Osteoblast (primary cell): Measurements from ENCODE around the gene DDX28. TPM values are rescaled to one million over a fixed set of nuclear protein-coding genes. Genes with fewer than 3 reads are reported as not detected.
A peak's percentile ranks its signal among the peaks of the same experiment; 100 is the strongest.
"Not testable (repeated sequence)": the region's sequence is repeated elsewhere in the genome, so short reads cannot be mapped to it uniquely, and the experiment has no call there.

ENCODE experiments used
- DNase-seq: peaks from one replicate; pipeline ENCODE4 v3.0.0; 2011; ENCODE audit warnings: low spot score, mixed read lengths; ENCODE audit not compliant: insufficient read length; ENCODE audit errors: missing footprints
- H2AFZ ChIP-seq: 2 replicates; pipeline ENCODE4 v1.6.0; 2011; ENCODE audit warnings: mild to moderate bottlenecking, low read length
- H3K27ac ChIP-seq: 2 replicates; pipeline ENCODE4 v1.5.1; 2011; ENCODE audit warnings: mild to moderate bottlenecking, low read depth, low read length, moderate library complexity
- H3K27me3 ChIP-seq: 2 replicates; pipeline ENCODE4 v1.6.0; 2012; ENCODE audit warnings: mild to moderate bottlenecking, control low read depth, inconsistent platforms, low read length, moderate library complexity; ENCODE audit not compliant: insufficient read depth
- H3K36me3 ChIP-seq: 2 replicates; pipeline ENCODE4 v1.5.1; 2011; ENCODE audit warnings: mild to moderate bottlenecking, low read length, control low read depth, moderate library complexity; ENCODE audit not compliant: insufficient read depth
- H3K4me1 ChIP-seq: 2 replicates; pipeline ENCODE4 v1.5.1; 2011; ENCODE audit warnings: mild to moderate bottlenecking, low read length, control low read depth, moderate library complexity; ENCODE audit not compliant: insufficient read depth
- H3K4me2 ChIP-seq: 2 replicates; pipeline ENCODE4 v1.6.0; 2011; ENCODE audit warnings: mild to moderate bottlenecking, low read length; ENCODE audit not compliant: insufficient read depth
- H3K4me3 ChIP-seq: fragments of 200-600 bp; sonication (generic); 3 replicates; pipeline ENCODE4 v1.5.1; 2012; ENCODE audit warnings: mild to moderate bottlenecking, low read length, inconsistent platforms; ENCODE audit not compliant: insufficient read depth
- H3K79me2 ChIP-seq: 2 replicates; pipeline ENCODE4 v1.6.0; 2012; ENCODE audit warnings: mild to moderate bottlenecking, low read length, control low read depth, inconsistent platforms; ENCODE audit not compliant: insufficient read depth
- H3K9me3 ChIP-seq: 2 replicates; pipeline ENCODE4 v1.5.1; 2011; ENCODE audit warnings: low read depth, low read length, control low read depth
- H4K20me1 ChIP-seq: 2 replicates; pipeline ENCODE4 v1.6.0; 2012; ENCODE audit warnings: mild to moderate bottlenecking, low read length, control low read depth; ENCODE audit not compliant: insufficient read depth
- CTCF ChIP-seq: IDR thresholded peaks from 2 replicates; pipeline ENCODE4 v1.5.1; 2011; ENCODE audit warnings: mild to moderate bottlenecking, low read depth, low read length, moderate library complexity; ENCODE audit errors: extremely low read depth
- total RNA-seq: library from RNA; depleted of rRNA; stranded (reverse); fragments of >200 nt; gene quantifications from 2 replicates; pipeline ENCODE4 v1.2.3, GENCODE V29; 2012

Gene DDX28
- total RNA-seq, 1 donor: 10.5 TPM

DNA sequence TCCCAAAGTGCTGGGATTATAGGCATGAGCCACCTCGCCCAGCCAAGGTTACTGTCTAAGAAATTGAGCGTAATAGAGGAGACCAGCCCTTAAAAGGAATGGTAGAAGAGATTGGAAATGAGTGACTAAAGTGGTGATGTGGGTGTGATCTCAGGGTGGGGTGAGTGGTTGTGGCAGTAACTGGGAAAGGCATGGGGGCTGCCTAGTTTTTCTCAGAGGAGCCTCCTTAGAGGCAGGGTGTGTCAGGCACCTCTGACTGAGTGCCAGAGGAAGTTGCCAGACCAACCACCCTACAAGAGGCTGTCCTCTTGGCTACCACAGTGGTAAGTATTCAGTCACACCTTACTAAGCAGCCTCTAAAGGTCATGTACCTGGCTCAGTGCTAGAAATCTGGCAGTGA, 8.9 kb upstream of the DDX28 start:
- Histone ChIP-seq H3K36me3 (peaks cover 10% of the 10 kb centered on the region), H4K20me1 (peaks cover 6% of the 10 kb centered on the region), H3K9me3 (no peaks in the 10 kb centered on the region), H3K4me1 (peaks cover 22% of the 10 kb centered on the region), H3K4me2 (no peak overlapping the region), H3K4me3 (no peak overlapping the region), H3K79me2 (peaks cover 2% of the 10 kb centered on the region), H3K27me3 (no peaks in the 10 kb centered on the region), H3K27ac (peak overlapping the region; percentile 69), H2AFZ (no peak overlapping the region)
- no peak for TF ChIP-seq CTCF
- DNase-seq: no peak

- Histone ChIP-seq H3K4me2 (peak overlapping the region; percentile 2), H3K36me3 (peaks cover 13% of the 10 kb centered on the region), H3K4me1 (peaks cover 22% of the 10 kb centered on the region), H3K27ac (peak overlapping the region; percentile 69)
- not testable (repeated sequence) for DNase-seq, H3K27me3 ChIP-seq, H4K20me1 ChIP-seq, H3K9me3 ChIP-seq, H2AFZ ChIP-seq, H3K4me3 ChIP-seq, H3K79me2 ChIP-seq
These were observed 7.1 kb upstream of the DDX28 start for GRCh38 chr16:68030108-68030507.

DNA sequence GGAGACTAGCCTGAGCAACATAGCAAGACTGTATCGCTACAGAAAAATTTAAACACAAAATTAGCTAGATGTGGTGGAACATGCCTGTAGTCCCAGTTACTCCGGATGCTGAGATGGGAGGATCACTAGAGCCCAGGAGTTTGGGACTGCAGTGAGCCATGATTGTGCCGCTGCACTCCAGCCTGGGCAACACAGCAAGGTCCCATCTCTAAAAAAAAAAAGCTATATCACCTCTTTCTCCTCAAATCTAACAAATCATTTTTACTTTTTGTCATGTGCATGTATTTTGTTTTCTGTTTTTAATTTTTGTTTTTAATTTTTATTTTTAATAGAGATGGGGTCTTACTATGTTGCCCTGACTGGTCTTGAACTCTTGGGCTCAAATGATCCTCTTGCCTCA, 6.0 kb upstream of the DDX28 start:
- Histone ChIP-seq H3K79me2 (peaks cover 9% of the 10 kb centered on the region), H3K4me3 (no peak overlapping the region), H4K20me1 (peaks cover 6% of the 10 kb centered on the region), H3K9me3 (no peaks in the 10 kb centered on the region), H3K4me2 (no peak overlapping the region), H3K27me3 (no peaks in the 10 kb centered on the region), H3K36me3 (peaks cover 13% of the 10 kb centered on the region), H2AFZ (no peak overlapping the region), H3K4me1 (peaks cover 24% of the 10 kb centered on the region), H3K27ac (no peak overlapping the region)
- TF ChIP-seq CTCF: no peak
- DNase-seq: no peak

DNA sequence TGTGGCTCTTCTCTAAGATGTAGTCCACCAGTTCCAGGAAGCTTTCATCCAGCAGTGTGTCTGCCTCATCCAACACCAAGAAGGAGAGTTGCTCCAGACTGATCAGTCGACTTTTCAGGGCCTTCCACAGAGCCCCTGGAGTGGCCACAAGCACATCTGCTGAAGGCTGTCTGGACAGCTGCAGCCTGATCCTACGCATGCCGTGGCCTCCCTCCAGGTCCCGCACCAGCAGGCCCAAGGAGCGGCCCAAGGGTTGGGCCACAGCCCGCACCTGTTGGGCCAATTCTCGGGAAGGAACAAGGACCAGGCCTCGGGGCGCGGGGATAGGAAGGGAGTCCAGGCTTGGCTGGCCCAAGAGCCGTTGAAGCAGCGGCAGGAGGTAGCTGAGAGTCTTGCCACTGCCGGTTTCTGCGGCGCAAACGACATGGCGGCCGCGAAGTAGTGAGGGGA, 729 bp downstream of the DDX28 start:
- Histone ChIP-seq H4K20me1 (no peaks in the 10 kb centered on the region), H3K27ac (peak overlapping the region; percentile 89), H3K4me2 (peak overlapping the region; percentile 93), H2AFZ (peak overlapping the region; percentile 99), H3K27me3 (no peaks in the 10 kb centered on the region), H3K4me3 (peak overlapping the region; percentile 95), H3K79me2 (peaks cover 36% of the 10 kb centered on the region), H3K4me1 (peaks cover 16% of the 10 kb centered on the region), H3K9me3 (no peaks in the 10 kb centered on the region), H3K36me3 (peaks cover 10% of the 10 kb centered on the region)
- TF ChIP-seq CTCF: no peak
- DNase-seq: peak; percentile 43
